ENCODE results near the gene TRIM27. TPM values are rescaled to one million over a fixed set of nuclear protein-coding genes. Genes with fewer than 3 reads are reported as not detected.
"Not testable (repeated sequence)": the region's sequence is repeated elsewhere in the genome, so short reads cannot be mapped to it uniquely, and the experiment has no call there.

The TRIM27 gene
- total and polyA plus RNA-seq, 4 experiments from 2014 or later, result 51.6 to 108 (median 83.5) TPM

DNA sequence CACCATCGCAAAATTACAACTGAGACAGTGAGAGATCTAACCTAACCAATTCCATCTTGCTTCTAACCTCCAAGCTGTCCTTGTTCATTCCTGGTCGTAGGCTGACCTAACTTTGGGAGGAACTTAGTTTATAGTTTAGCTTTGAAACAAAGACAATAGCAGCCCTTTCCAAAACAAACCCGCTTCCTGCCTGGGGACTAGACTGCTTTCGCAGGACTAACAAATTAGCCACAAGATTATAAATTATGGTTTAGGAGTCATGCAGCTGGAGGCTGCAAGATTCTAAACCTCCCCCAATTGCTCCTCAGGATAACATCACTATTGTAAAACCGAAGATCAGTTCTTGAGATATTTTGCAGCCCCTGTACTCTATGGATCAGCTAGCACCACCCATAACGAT is 63.2 kb downstream of the TRIM27 start:
- peaks cover 13 to 44% (median 25%) of the 10 kb centered on the region in 4 donors for H3K4me1 Mint-ChIP-seq
- no peak overlapping the region for H3K4me3 Mint-ChIP-seq
- H3K27ac ChIP-seq (ENCODE audit: low read depth, low read length), result no peak overlapping the region
- no peaks in the 10 kb centered on the region for H3K36me3 ChIP-seq (ENCODE audit: insufficient read depth, low read length)
- H3K36me3 Mint-ChIP-seq, result peaks cover 0 to 15% of the 10 kb centered on the region in 2 donors
- intact Hi-C loops (cut with micrococcal nuclease), result loop anchor here (5.0 to 10.0 kb wide), 3 partner anchors 968 to 1726 kb away; a partner anchor contains a TSS
- H3K9me3 Mint-ChIP-seq, result peaks cover 0 to 24% (median 11%) of the 10 kb centered on the region in 8 donors
- H3K4me3 ChIP-seq (ENCODE audit: low read length in 2 of 2), result no peak overlapping the region
- peaks cover 8% of the 10 kb centered on the region for H3K4me1 ChIP-seq (ENCODE audit: insufficient read depth, low read length)
- H3K27me3 Mint-ChIP-seq, result peaks cover 4 to 5% of the 10 kb centered on the region in 2 donors
- ChIA-PET POLR2A (ENCODE audit: partially characterized antibody) (interaction anchor here (0.7 to 9.0 kb wide), 4 partner anchors 22 to 63 kb away, joined by 3 to 181 read pairs (median 3); partner anchors contain the start of gene TRIM27), CTCF (ENCODE audit: partially characterized antibody) (interaction anchor here (1.0 to 2.5 kb wide), 5 partner anchors 13 to 156 kb away, joined by 3 to 8 read pairs (median 4); no protein-coding TSS in a partner anchor)
- DNase-seq, result no peak
- H3K9me3 ChIP-seq (ENCODE audit: control insufficient read depth in 1 of 2, low read length in 2 of 2), result no peaks in the 10 kb centered on the region
- H3K27ac Mint-ChIP-seq, result peak overlapping the region in 1 of 7 donors; percentile 97
- no peaks in the 10 kb centered on the region for H3K27me3 ChIP-seq (ENCODE audit: insufficient read depth, low read length)

DNA sequence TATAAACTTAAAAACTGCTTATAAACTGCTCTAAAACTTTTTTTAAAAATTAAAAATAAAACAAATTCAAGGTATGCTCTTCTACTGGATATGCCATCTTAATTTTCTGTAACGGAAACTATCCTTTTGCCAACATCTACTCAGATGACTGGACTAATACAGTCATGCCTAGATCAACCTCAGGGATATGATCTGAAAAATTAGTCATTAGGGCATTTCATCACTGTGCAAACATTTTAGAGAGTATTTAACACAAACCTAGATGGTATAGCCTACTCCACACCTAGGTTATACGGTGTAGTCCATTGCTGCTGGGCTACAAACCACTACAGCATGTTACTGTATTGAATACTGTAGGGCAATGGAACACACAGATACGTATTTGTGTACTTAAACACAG is 64.8 kb downstream of the TRIM27 start:
- H3K9me3 ChIP-seq (ENCODE audit: control insufficient read depth in 1 of 2, low read length in 2 of 2), result no peaks in the 10 kb centered on the region
- H3K4me3 ChIP-seq (ENCODE audit: low read length in 2 of 2), result no peak overlapping the region
- no peaks in the 10 kb centered on the region for H3K36me3 ChIP-seq (ENCODE audit: insufficient read depth, low read length)
- intact Hi-C loops (cut with micrococcal nuclease), result no loop called here
- H3K27ac ChIP-seq (ENCODE audit: low read depth, low read length), result no peak overlapping the region
- Mint-ChIP-seq H3K9me3 (peaks cover 0 to 22% (median 10%) of the 10 kb centered on the region in 8 donors), H3K4me3 (no peak overlapping the region), H3K27me3 (peaks cover 4 to 7% of the 10 kb centered on the region in 2 donors), H3K27ac (no peak overlapping the region), H3K36me3 (peaks cover 0 to 8% of the 10 kb centered on the region in 2 donors), H3K4me1 (peaks cover 7 to 28% (median 15%) of the 10 kb centered on the region in 4 donors)
- no peaks in the 10 kb centered on the region for H3K4me1 ChIP-seq (ENCODE audit: insufficient read depth, low read length)
- ChIA-PET CTCF (ENCODE audit: partially characterized antibody) (interaction anchor here (2.1 to 2.5 kb wide), 2 partner anchors 21 to 157 kb away, joined by 8 to 12 read pairs; no protein-coding TSS in a partner anchor), POLR2A (ENCODE audit: partially characterized antibody) (no interaction called here)
- no peak for DNase-seq
- no peaks in the 10 kb centered on the region for H3K27me3 ChIP-seq (ENCODE audit: insufficient read depth, low read length)

DNA sequence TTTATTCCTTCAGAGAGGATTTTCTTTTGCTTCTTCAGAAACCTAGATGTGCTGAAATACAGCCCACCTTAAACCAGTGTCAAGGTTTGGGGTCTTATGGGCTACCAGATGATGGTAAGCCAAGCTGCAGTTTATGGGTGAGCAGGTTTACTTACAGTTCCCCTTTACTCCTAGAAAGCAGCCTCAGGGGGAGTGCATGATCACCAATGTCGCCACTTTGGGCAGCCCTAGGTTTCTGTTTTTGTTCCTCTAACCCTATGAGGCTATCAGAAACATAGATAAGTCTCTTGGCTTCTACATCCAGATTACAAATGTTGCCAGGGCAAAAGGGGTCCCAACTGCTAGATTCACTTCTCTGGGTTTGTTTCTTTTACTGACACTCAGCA is 67.2 kb downstream of the TRIM27 start:
- intact Hi-C loops (cut with micrococcal nuclease), result no loop called here
- ChIA-PET POLR2A (ENCODE audit: partially characterized antibody) (no interaction called here), CTCF (ENCODE audit: partially characterized antibody) (interaction anchor here (0.9 to 2.1 kb wide), 2 partner anchors 18 to 160 kb away, joined by 3 to 12 read pairs; no protein-coding TSS in a partner anchor)
- Histone ChIP-seq H3K27me3 (ENCODE audit: insufficient read depth, low read length) (no peaks in the 10 kb centered on the region), H3K36me3 (ENCODE audit: insufficient read depth, low read length) (no peaks in the 10 kb centered on the region), H3K27ac (ENCODE audit: low read depth, low read length) (no peak overlapping the region), H3K4me3 (ENCODE audit: low read length in 2 of 2) (no peak overlapping the region), H3K9me3 (ENCODE audit: control insufficient read depth in 1 of 2, low read length in 2 of 2) (no peaks in the 10 kb centered on the region), H3K4me1 (ENCODE audit: insufficient read depth, low read length) (no peaks in the 10 kb centered on the region)
- peaks cover 0 to 5% (median 3%) of the 10 kb centered on the region in 8 donors for H3K9me3 Mint-ChIP-seq
- no peaks in the 10 kb centered on the region for H3K36me3 Mint-ChIP-seq
- peaks cover 0 to 8% (median 2%) of the 10 kb centered on the region in 4 donors for H3K4me1 Mint-ChIP-seq
- H3K27me3 Mint-ChIP-seq, result peaks cover under 1 to 2% of the 10 kb centered on the region in 2 donors
- DNase-seq, result no peak
- no peak overlapping the region for H3K27ac Mint-ChIP-seq
- no peak overlapping the region for H3K4me3 Mint-ChIP-seq

DNA sequence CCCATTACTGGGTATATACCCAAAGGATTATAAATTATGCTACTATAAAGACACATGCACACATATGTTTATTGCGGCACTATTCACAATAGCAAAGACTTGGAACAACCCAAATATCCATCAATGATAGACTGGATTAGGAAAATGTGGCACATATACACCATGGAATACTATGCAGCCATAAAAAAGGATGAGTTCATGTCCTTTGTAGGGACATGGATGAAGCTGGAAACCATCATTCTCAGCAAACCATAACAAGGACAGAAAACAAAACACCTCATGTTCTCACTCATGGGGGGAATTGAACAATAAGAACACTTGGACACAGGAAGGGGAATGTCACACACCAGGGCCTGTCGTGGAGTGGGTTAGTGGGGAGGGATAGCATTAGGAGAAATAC is 69.4 kb downstream of the TRIM27 start:
- H3K4me3 ChIP-seq (ENCODE audit: low read length in 2 of 2); CTCF ChIA-PET (ENCODE audit: partially characterized antibody); H3K27me3 Mint-ChIP-seq; H3K4me3 Mint-ChIP-seq; H3K36me3 Mint-ChIP-seq; H3K27ac ChIP-seq (ENCODE audit: low read depth, low read length); H3K27me3 ChIP-seq (ENCODE audit: insufficient read depth, low read length); H3K9me3 ChIP-seq (ENCODE audit: control insufficient read depth in 1 of 2, low read length in 2 of 2); H3K27ac Mint-ChIP-seq; H3K9me3 Mint-ChIP-seq; DNase-seq; H3K36me3 ChIP-seq (ENCODE audit: insufficient read depth, low read length); intact Hi-C loops (cut with micrococcal nuclease); H3K4me1 Mint-ChIP-seq; H3K4me1 ChIP-seq (ENCODE audit: insufficient read depth, low read length): not testable (repeated sequence)
- POLR2A ChIA-PET (ENCODE audit: partially characterized antibody), result interaction anchor here (0.8 kb wide), 1 partner anchor 30 kb away, joined by 4 read pairs; no protein-coding TSS in a partner anchor

Other genes starting within 250 kb of the TRIM27 start
- under 1 TPM; 0.33 to 0.64 TPM for gene ZNF311, start 81.3 kb upstream of the TRIM27 start, total RNA-seq
- under 1 TPM in 1 of 2 donors, not detected in 1; 0.15 TPM for gene ZNF311, start 81.3 kb upstream of the TRIM27 start, polyA plus RNA-seq
- gene OR2W1, start 121.2 kb upstream of the TRIM27 start, total RNA-seq, result not detected
- gene OR2W1, start 121.2 kb upstream of the TRIM27 start, polyA plus RNA-seq, result not detected
- not detected for gene OR2B3, start 163.3 kb upstream of the TRIM27 start, total RNA-seq
- gene OR2B3, start 163.3 kb upstream of the TRIM27 start, polyA plus RNA-seq, result not detected
- gene OR2J1, start 175.5 kb upstream of the TRIM27 start, total RNA-seq, result not detected
- gene OR2J1, start 175.5 kb upstream of the TRIM27 start, polyA plus RNA-seq, result not detected
- gene OR2J3, start 184.1 kb upstream of the TRIM27 start, total RNA-seq, result not detected
- not detected for gene OR2J3, start 184.1 kb upstream of the TRIM27 start, polyA plus RNA-seq
- not detected for gene OR2J2, start 246.9 kb upstream of the TRIM27 start, total RNA-seq
- gene OR2J2, start 246.9 kb upstream of the TRIM27 start, polyA plus RNA-seq, result not detected

All from CD4-positive, alpha-beta memory T cell (primary cell).